ENCODE results near the gene FAM47E.

- TF ChIP-seq EZH2 (IDR thresholded peaks at IDR 0.05; ENCODE audit: insufficient read depth, poor library complexity, severe bottlenecking) (no peak), EZH2phosphoT487 (IDR thresholded peaks at IDR 0.05; ENCODE audit: insufficient read depth, low read depth) (no peak)
Observed at GRCh38 chr4:76272073-76272472, 20.6 kb downstream of the FAM47E start.
